Measurements from ENCODE around the gene RIPOR2. TPM values are rescaled to one million over a fixed set of nuclear protein-coding genes. Genes with fewer than 3 reads are reported as not detected.

The RIPOR2 gene
- total and polyA plus RNA-seq, 8 donors, result 2.0 to 19.3 (median 9.4) TPM; not detected in 1

DNA sequence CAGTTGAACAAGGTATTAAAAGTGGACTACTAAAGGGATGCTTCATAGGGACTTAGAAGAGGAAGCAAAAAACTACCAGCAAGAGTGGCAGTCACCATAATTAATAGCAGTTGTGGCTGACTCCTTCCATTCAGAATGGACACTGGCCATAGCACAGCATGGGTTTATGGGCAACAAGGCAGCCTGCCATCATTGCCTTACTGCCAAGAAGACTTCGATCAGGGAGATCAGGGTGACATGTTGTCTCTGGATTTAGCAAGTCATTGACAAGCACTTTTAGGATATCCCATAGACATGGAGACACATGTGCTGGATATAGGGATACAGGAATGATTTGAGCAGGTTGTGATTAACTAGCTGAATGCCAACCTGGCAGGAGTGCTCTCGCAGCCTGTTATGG lies 35.3 kb upstream of the RIPOR2 start:
- Histone ChIP-seq H3K4me3 (no peak overlapping the region), H3K36me3 (no peaks in the 10 kb centered on the region), H3K27me3 (no peaks in the 10 kb centered on the region), H3K4me1 (no peaks in the 10 kb centered on the region), H3K9me3 (no peaks in the 10 kb centered on the region), H3K27ac (no peak overlapping the region)
- 95 to 100% (median 97%) methylated on average over 2 of the region's 2 CpGs for WGBS, 5 donors
- DNase-seq, result no peak
- intact Hi-C loops (cut with DNase I; ENCODE audit: low total_unique reads), result no loop called here
- TF ChIP-seq POLR2AphosphoS5 (IDR thresholded peaks at IDR 0.05) (no peak), POLR2A (IDR thresholded peaks at IDR 0.05) (no peak), EP300 (IDR thresholded peaks at IDR 0.05) (no peak)
- TF ChIP-seq, protein P1, sequence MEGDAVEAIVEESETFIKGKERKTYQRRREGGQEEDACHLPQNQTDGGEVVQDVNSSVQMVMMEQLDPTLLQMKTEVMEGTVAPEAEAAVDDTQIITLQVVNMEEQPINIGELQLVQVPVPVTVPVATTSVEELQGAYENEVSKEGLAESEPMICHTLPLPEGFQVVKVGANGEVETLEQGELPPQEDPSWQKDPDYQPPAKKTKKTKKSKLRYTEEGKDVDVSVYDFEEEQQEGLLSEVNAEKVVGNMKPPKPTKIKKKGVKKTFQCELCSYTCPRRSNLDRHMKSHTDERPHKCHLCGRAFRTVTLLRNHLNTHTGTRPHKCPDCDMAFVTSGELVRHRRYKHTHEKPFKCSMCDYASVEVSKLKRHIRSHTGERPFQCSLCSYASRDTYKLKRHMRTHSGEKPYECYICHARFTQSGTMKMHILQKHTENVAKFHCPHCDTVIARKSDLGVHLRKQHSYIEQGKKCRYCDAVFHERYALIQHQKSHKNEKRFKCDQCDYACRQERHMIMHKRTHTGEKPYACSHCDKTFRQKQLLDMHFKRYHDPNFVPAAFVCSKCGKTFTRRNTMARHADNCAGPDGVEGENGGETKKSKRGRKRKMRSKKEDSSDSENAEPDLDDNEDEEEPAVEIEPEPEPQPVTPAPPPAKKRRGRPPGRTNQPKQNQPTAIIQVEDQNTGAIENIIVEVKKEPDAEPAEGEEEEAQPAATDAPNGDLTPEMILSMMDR (IDR thresholded peaks at IDR 0.05), result no peak

DNA sequence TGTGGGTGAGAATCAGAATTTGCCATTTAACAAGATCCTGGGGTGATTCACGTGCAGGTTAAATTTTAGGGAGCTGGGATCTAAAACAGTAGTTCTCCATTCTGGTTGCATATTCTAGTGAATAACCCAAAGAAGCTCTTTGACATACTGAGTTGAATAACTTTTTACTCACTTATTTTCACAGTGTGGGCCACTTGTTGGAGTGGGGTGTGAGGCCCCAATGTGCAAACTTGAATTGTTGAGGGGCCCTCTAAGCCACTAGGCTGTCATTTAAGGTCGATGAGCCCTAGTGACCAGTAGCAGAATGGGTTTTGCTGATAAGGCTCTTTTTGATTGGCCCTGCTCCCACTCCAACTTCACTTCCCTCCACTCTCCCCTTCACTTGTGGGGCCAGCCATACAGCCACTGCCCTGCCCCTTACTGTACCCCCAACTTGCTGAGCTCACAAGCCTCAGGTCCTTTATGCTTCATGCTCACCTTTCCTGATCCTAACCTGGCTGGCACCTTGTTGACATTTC lies 33.6 kb upstream of the RIPOR2 start:
- no peak for DNase-seq
- intact Hi-C loops (cut with DNase I; ENCODE audit: low total_unique reads), result no loop called here
- WGBS, 5 donors, result 56 to 67% (median 64%) methylated on average over 2 of the region's 2 CpGs

DNA sequence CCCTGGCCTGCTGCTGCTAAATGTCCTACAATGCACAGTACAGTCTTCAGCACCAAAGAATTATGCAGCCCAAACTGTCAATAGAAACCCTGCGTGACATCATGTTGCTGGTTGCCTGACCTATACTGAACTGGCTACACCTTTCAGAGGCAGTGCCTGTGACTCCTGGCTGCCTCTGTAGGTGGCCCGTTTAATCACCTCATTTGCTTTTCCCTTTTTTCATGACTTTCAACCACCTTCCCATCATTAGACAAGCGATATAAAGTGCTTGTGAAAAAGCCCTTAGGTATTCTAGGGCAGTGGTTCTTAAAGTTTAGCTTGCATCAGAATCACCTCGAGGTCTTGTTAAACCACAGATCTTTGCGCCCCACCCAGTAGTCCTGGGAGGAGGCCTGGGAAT lies 33.0 kb upstream of the RIPOR2 start:
- H3K27me3 ChIP-seq, result no peaks in the 10 kb centered on the region
- H3K36me3 ChIP-seq, result no peaks in the 10 kb centered on the region
- no peaks in the 10 kb centered on the region for H3K4me1 ChIP-seq
- no peak overlapping the region for H3K27ac ChIP-seq
- H3K9me3 ChIP-seq, result no peaks in the 10 kb centered on the region
- WGBS, 5 donors, result 66 to 79% (median 73%) methylated on average over 5 of the region's 5 CpGs
- DNase-seq, result no peak
- intact Hi-C loops (cut with DNase I; ENCODE audit: low total_unique reads), result no loop called here
- H3K4me3 ChIP-seq, result no peak overlapping the region
- TF ChIP-seq POLR2A (IDR thresholded peaks at IDR 0.05) (no peak), EP300 (IDR thresholded peaks at IDR 0.05) (no peak), POLR2AphosphoS5 (IDR thresholded peaks at IDR 0.05) (no peak)
- TF ChIP-seq, protein P1 (IDR thresholded peaks at IDR 0.05), result no peak

More for the DNA sequence above, 33.6 kb upstream of the RIPOR2 start:
- no peaks in the 10 kb centered on the region for H3K36me3 ChIP-seq
- no peak overlapping the region for H3K4me3 ChIP-seq
- H3K9me3 ChIP-seq, result no peaks in the 10 kb centered on the region
- no peaks in the 10 kb centered on the region for H3K4me1 ChIP-seq
- no peak overlapping the region for H3K27ac ChIP-seq
- H3K27me3 ChIP-seq, result no peaks in the 10 kb centered on the region
- TF ChIP-seq POLR2A (IDR thresholded peaks at IDR 0.05), result no peak
- TF ChIP-seq EP300 (IDR thresholded peaks at IDR 0.05), result no peak
- TF ChIP-seq, protein P1 (IDR thresholded peaks at IDR 0.05), result no peak
- no peak for TF ChIP-seq POLR2AphosphoS5 (IDR thresholded peaks at IDR 0.05)

DNA sequence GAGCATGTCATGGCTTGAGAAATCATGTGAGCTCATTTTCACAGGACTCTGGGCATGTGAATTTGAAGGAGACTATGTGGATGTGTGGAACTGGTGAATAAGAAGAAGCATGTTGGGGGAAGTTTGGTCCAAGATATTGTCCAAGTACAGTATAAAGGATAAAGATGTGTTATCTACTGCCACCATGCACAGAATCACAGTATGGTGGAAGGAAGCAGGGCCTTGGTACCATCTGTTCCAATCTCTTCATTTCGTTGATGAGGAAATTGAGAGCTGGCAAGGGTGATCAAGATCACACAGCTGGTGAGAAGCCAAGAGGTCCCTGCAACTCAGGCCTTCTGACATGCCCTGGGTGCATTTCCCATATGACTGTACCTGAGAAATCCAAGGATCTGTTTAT lies 31.5 kb upstream of the RIPOR2 start:
- TF ChIP-seq, protein P1 (IDR thresholded peaks at IDR 0.05), result no peak
- TF ChIP-seq POLR2A (IDR thresholded peaks at IDR 0.05), result no peak
- TF ChIP-seq POLR2AphosphoS5 (IDR thresholded peaks at IDR 0.05), result no peak
- no peak for TF ChIP-seq EP300 (IDR thresholded peaks at IDR 0.05)
- Histone ChIP-seq H3K4me3 (no peak overlapping the region), H3K27ac (no peak overlapping the region), H3K4me1 (peaks cover 0 to 5% (median 0%) of the 10 kb centered on the region in 4 donors), H3K36me3 (no peaks in the 10 kb centered on the region), H3K27me3 (no peaks in the 10 kb centered on the region), H3K9me3 (no peaks in the 10 kb centered on the region)
- 15 to 67% (median 43%) methylated on average over 1 of the region's 1 CpG for WGBS, 5 donors
- intact Hi-C loops (cut with DNase I; ENCODE audit: low total_unique reads), result no loop called here
- no peak for DNase-seq

Data from stomach (tissue), 9 donors.